Right renal cortex interstitium (tissue), 3 donors: Measurements from ENCODE around the gene USP43. TPM values are rescaled to one million over a fixed set of nuclear protein-coding genes. Genes with fewer than 3 reads are reported as not detected.
A peak's percentile ranks its signal among the peaks of the same experiment; 100 is the strongest.
"Not testable (repeated sequence)": the region's sequence is repeated elsewhere in the genome, so short reads cannot be mapped to it uniquely, and the experiment has no call there.

Source experiments
- DNase-seq, 3 donors: peaks; one replicate each; pipeline ENCODE4 v3.0.0-alpha.2; 2013; ENCODE audit warnings: low read depth in 3 of 3, low spot score in 2 of 3
- polyA plus RNA-seq, 3 donors: library from polyadenylated mRNA; unstranded; fragments of 120-200 nt; gene quantifications; one replicate each; pipeline ENCODE4 v1.2.1, GENCODE V29; 2013; ENCODE audit not compliant: insufficient read length in 3 of 3

The USP43 gene, protein sequence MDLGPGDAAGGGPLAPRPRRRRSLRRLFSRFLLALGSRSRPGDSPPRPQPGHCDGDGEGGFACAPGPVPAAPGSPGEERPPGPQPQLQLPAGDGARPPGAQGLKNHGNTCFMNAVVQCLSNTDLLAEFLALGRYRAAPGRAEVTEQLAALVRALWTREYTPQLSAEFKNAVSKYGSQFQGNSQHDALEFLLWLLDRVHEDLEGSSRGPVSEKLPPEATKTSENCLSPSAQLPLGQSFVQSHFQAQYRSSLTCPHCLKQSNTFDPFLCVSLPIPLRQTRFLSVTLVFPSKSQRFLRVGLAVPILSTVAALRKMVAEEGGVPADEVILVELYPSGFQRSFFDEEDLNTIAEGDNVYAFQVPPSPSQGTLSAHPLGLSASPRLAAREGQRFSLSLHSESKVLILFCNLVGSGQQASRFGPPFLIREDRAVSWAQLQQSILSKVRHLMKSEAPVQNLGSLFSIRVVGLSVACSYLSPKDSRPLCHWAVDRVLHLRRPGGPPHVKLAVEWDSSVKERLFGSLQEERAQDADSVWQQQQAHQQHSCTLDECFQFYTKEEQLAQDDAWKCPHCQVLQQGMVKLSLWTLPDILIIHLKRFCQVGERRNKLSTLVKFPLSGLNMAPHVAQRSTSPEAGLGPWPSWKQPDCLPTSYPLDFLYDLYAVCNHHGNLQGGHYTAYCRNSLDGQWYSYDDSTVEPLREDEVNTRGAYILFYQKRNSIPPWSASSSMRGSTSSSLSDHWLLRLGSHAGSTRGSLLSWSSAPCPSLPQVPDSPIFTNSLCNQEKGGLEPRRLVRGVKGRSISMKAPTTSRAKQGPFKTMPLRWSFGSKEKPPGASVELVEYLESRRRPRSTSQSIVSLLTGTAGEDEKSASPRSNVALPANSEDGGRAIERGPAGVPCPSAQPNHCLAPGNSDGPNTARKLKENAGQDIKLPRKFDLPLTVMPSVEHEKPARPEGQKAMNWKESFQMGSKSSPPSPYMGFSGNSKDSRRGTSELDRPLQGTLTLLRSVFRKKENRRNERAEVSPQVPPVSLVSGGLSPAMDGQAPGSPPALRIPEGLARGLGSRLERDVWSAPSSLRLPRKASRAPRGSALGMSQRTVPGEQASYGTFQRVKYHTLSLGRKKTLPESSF
- polyA plus RNA-seq: 1 to 10 TPM; 5.7 to 7.0 (median 6.2) TPM

DNA sequence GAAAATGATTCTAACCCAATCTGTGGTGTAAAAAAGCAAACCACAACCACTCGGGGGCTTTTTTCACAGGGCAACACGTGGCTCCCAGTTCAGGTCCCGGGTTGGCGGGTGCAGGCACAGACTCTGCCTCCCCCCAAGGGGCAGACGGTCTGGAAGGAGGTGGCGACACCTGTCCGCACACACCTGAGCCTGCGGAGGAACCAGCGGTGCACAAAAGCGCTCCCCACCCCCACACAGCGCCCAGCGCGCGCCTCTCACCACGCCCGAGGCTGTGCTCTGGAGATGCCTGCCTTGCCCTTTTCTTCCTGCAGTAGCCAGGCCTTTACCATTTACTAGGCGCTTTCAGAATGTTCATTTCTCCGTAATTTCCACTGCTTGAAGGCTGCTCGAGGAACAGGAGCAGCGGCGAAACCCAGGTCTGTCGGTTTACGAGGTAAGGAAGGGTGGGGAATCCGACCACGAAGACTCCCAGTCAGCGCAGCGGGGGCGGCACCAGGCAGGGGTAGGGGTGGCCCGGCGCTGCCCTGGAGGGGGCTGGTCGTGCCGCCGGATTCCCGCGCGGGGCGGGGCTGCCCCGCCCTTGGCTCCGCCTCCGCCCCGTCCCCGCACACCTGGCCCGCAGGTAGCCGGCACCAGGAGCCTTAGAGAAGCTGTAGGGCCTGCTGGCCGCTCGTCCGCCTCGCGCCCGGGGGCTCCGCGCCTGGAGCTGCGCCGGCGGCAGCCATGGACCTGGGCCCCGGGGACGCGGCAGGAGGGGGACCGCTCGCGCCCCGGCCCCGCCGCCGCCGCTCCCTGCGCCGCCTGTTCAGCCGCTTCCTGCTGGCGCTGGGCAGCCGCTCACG is at the start of gene USP43:
TSS of gene USP43 (plus strand) at position 608 of the 842 bp plus-strand sequence. CDS start at position 724, 116 bp downstream.
- DNase-seq: peak in 1 of 3 donors; percentile 33

DNA sequence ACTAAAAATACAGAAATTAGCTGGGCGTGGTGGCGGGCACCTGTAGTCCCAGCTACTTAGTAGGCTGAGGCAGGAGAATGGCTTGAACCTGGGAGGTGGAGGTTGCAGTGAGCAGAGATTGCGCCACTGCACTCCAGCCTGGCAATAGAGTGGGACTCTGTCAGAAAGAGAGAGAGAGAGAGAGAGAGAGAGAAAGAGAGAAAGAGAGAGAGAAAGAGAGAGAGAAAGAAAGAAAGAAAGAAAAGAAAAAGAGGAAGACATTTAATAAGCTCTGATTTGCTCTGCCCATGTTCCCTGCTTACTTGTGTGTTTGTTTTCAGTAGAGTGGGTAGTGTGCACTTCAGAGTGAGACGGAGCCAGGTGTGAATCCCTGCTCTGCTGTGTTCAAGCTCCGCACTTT is 47.7 kb upstream of the USP43 start:
- DNase-seq: not testable (repeated sequence)

DNA sequence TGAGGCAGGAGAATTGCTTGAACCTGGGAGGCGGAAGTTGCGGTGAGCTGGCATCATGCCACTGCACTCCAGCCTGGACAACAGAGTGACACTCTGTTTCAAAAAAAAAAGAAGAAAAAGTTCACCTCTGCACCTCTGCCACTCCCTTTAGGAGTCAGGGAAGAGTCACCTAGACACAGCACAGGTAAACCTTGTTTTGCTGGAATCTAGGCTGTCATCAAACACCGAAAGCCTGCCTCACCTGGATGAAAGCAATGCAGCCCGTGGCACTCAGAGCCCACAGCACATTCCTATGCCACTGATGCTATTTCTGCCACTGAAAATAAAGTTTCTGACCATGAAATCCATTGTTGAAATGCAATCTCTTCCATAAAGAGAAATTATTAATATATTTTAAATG is 46.7 kb upstream of the USP43 start:
- DNase-seq: no peak

DNA sequence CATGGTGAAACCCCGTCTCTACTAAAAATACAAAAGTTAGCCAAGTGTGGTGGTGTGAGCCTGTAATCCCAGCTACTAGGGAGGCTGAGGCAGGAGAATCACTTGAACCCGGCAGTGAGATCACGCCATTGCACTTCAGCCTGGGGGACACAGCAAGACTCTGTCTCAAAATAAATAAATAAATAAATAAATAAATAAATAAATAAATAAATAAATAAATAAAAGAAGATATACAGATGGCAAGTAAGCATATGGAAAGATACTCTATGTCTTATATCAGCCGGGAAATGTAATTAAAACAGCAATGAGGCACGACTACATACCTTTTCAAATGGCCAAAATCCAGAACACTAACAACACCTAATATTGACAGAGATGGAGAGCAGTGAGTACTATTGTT is 40.7 kb upstream of the USP43 start:
- DNase-seq: not testable (repeated sequence)

DNA sequence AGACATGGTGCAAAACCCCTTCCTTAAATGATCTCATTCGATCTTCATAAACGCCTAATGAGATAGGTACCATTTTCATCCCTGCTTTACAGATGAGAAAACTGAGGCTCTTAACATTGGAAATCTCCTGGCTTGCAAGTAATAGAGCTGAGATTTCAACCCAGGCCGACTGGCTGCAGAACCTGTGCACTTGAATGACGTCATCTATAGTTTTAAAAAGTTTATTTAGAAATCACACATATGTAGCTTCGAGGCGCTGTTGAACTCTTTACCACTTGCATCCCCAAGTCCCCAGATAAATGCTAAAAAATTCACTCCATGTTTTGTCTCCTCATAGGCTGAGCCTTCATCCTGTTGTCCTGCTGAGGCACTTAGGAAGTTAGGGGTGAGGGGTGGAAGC is 38.9 kb upstream of the USP43 start:
- DNase-seq: no peak

DNA sequence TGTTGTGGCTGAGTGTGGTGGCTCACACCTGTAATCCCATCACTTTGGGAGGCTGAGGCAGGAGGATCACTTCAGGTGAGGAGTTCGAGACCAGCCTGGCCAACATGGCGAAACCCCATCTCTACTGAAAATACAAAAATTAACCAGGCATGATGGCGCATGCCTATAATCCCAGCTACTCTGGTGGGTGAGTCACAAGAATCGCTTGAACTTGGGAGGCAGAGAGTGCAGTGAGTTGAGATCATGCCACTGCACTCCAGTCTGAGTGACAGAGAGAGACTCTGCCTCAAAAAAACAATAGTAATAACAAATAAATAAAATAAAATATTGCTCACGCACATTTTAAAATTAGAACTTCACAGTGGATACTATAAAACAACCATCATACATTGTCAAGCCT is 38.3 kb upstream of the USP43 start:
- not testable (repeated sequence) for DNase-seq

DNA sequence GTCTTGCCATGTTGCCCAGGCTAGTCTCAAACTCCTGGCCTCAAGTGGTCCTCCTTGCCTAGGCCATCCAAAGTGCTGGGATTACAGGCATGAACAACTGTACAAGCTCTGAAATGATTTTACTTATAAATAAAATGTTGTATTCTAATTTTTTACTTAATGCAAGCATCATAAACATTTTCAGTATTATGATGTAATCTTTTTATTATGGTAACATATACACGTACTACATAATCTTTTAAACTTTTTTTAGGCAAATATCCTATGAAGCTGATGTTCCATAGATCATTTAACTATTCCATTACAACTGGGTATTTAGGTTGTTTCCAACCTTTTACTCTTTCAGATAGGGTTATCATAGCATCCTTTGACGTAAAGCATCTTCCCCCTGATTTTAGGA is 33.8 kb upstream of the USP43 start:
- DNase-seq: no peak

DNA sequence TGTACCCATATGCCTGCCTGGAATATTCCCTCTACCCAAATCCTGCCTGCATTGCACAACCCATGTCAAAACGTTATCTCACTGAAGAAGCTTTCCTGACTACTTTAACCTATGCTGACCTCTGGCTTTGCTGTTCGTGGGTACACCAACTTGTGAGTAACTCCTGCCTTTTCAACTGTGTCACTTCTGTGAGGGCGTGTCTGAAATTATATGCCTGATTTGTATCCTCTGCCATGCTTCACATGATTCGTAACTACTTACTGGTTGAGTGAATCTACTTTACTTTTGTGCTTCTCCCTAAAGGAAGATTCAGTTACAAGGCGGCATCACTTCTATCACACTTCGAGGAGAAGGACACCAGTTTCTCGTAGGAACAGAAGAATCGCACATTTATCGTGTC is 33.3 kb upstream of the USP43 start:
- peak; percentile 20 to 49 (median 29) for DNase-seq

DNA sequence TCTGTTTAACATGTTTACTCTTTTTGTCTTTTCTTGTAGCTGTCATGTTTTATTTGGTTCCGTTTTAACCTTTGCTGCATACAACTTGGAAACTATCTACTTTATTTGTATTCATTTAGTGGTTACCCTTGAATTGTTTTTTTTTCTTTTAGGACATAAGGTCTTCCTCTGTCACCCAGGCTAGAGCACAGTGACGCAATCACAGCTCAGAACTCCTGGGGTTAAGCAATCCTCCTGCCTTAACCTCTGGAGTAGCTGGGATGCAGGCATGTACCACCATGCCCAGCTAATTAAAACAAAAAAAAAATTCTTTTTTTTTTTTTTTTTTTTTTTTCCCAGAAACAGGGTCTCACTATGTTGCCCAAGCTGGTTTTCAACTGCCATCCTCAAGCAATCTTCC is 29.8 kb upstream of the USP43 start:
- DNase-seq: no peak

DNA sequence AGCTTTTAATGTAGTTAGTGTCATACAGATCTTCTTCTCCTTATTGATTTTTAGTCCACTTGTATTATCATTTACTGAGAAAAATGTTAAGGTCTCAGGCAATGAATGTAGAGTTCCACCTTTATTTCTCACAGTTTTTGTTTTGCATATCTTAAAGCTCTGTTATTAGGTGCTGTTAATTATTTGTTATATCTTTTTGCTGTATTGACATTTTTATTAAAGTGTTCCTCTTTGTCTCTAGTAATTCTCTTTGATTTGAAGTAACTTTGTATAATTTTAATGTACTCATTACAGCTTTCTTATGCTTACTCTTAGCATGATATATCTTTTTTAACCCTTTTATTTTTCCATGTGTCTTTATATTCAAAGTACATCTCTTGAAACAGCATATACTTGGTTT is 22.4 kb upstream of the USP43 start:
- no peak for DNase-seq

DNA sequence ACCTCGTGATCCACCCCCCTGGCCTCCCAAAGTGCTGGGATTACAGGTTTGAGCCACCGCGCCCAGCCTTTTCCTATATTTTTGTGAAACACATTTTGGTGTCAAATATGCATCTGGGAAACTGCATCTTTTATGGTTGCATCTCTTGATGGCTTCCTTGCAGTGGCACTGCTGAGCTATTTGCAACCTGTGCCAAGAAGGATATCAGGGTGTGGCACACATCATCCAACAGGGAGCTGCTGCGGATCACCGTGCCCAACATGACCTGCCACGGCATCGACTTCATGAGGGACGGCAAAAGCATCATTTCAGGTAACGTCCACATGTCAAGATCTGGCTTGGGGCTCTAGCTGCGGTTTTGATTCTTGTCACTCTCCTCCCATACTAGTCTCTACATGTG is 16.8 kb upstream of the USP43 start:
- no peak for DNase-seq

DNA sequence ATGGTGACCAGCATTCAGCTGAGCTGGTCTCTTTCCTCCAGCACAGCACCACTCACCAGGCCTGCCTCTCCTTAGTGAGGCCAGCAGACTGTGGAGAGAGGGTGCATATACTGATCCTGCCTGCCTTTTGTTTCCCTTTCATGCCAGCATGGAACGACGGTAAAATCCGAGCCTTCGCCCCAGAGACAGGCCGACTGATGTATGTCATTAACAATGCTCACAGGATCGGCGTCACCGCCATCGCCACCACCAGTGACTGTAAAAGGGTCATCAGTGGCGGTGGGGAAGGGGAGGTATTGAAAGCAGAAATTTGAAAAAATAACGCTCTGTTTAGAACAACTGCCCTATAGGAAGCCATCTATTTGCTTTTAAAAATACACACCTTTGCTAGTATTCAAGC is 12.6 kb upstream of the USP43 start:
- DNase-seq: no peak

DNA sequence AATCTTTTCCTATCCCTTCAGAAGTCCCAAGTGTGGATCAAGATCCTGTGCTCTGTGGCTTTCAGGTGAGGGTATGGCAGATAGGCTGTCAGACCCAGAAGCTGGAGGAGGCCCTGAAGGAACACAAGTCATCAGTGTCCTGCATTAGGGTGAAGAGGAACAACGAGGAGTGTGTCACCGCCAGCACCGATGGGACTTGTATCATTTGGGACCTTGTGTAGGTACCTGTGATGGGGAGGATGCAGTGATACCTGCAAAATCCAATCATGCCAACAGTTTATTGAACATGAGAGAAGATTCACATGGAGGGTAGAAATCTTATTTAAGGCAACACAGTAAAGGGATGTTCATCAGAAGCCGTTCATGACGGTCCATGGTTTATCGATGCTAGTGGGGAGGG is 10.0 kb upstream of the USP43 start:
- DNase-seq: no peak

DNA sequence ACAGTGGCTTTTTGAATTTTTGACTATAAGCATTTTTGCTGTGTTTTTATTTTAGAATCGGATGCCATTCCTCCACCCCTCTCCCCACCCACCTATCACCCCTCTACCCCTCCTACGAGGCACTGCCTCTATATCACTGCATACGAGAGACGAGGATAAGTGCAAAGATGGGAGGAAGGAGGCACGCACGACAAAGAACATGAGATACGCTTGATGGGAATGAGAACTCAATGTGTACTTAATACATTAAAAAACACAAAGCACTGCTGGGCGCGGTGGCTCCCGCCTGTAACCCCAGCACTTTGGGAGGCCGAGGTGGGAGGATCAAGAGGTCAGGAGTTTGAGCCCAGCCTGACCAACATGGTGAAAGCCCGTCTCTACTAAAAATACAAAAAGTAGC is 8.8 kb upstream of the USP43 start:
- DNase-seq: no peak

DNA sequence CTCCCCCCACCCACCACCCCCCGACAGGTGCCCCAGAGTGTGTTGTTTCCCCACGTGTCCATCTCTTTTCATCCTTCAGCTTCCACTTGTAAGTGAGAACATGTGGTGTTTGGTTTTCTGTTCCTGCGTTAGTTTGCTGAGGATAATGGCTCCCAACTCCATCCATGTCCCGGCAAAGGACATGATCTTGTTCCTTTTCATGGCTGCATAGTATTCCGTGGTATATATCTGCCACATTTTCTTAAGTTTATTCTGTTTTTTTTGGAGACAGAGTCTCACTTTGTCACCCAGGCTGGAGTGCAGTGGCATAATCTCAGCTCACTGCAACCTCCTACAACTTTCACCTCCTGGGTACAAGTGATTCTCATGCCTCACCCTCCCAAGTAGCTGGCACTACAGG is 4.9 kb upstream of the USP43 start:
- not testable (repeated sequence) for DNase-seq

DNA sequence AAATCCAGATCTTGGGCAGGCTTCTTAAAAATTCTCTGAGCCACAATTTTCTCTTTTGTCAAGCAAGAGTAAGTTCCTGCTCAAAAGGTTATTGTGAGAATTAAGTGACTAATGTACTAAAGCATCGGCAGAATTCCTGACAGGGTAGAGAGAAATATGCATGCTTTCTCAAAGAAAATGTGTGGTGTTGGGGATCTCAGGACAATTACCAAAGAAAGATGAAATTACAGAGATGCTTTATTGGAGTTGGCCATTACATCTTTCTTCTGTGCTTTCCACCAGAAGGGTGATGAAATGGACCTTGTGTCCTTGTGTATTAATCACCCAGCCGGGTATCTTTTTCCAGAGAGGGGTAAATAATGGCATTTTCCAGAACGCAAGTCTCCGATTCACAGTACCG is 1.7 kb upstream of the USP43 start:
- no peak for DNase-seq

DNA sequence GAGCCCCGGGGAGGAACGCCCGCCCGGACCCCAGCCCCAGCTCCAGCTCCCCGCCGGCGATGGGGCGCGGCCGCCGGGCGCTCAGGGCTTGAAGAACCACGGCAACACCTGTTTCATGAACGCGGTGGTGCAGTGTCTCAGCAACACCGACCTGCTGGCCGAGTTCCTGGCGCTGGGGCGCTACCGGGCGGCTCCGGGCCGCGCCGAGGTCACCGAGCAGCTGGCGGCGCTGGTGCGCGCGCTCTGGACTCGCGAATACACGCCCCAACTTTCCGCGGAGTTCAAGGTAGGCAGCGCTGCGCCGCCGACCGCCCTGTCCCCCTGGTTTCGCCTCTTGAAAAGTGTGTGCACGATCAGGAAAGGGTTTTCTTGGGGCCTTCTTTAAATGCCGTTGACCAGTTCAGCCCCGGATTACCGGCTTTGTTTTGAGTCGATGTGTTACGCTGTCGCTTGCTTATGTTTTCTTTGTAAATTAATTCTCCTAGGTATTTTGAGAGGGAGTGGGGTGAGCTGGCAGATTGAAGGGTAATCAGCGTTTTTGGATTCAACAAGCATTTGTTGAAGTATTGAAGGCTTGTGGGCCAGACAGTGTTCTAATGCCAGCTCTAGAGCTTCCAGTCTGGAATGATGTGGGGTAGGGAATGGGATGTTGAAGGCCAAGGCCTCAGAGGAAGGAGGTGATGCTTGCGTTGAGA is 681 bp downstream of the USP43 start:
- DNase-seq: peak in 1 of 3 donors; percentile 36

DNA sequence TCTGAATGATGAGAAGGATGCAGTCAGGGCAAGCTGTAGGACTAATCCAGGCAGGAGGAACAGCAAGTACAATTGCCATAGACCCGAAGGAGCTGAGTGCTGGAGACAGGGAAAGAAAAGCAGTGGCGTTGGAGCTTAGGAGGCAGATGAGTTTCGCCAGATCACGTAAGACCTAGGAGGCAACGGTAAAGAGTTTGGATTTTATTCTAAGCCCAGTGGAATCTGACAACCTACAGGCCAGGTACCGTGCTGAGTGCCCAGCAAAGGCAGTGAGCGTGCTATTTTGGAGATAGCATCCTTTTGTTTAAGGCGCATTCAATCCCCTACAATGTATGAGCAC is 1.2 kb downstream of the USP43 start:
- no peak for DNase-seq

DNA sequence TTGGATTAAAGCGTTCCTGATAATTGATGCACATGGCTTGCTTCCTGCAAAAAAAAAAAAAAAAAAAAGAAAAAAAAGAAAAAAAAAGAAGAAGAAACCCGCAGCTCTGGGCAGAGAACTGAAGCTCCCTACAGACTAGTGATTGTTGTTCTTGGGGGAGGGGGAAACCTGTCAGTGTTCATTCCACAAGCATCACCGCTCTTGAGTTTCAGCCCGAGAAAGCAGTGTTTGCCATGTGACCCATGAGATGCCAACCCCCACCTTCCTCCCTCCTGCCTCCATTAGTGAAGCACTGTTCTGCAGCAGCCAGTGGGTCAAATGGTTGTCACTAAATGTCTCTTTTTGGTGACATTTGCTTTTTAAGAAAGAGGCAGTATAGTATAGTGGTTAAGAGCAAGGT is 1.7 kb downstream of the USP43 start:
- DNase-seq: peak in 1 of 3 donors; percentile 39
